ENCODE measurements around the gene PKP4.

PKP4 gene

DNA sequence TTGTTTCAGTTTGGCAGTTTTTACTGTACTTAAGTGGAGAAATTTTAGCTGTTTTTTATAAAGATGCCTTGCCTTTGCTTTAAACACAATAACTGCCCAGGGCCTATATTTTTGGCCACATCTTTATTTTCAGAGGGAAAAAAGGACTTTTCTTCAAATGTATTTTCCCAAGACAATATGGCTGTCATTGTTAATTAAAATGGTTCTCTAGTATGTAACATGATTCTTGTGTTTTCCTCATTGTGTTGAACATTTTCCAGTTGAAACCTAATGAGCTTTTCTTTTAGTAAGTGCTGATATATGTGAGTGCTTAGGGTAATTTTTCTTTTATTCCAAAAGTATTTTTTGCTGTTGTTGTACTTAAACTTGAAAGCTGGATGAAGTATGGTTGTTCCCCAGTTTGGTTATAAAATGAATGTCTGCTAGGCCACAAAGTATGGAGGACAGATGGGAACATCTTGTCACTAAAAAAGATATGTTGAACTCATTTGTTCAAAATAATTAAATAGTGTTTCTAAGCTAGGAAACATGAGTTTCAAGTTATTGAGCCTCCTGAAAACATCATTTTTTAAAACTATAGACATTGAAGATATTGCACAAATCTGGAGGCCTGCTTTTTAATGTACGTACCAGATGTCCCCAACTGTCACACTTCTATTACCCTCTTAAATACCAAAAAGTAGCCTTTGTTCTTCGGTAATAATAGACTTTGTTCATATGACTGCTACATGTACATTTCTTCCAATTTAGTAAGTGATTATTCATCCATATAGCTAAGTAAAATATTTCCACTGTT, 190.9 kb downstream of the PKP4 start:
- TF ChIP-seq REST (IDR thresholded peaks at IDR 0.05; ENCODE audit: insufficient read depth in 1 of 2, low read depth in 2 of 2, low read length in 2 of 2), result no peak
- no peak for TF ChIP-seq FOXP2 (optimal IDR thresholded peaks at IDR 0.05; ENCODE audit: borderline replicate concordance, extremely low read depth, extremely low read length, insufficient read depth)
- TF ChIP-seq TAF1 (IDR thresholded peaks at IDR 0.05; ENCODE audit: borderline replicate concordance, insufficient read depth, low read length), result no peak
- no peak for TF ChIP-seq SIN3A (IDR thresholded peaks at IDR 0.05; ENCODE audit: borderline replicate concordance, insufficient read depth, low read length)
- no peak for TF ChIP-seq POLR2AphosphoS5 (IDR thresholded peaks at IDR 0.05; ENCODE audit: low read depth, low read length)

GRCh38 chr2:158649846-158650245, 193.1 kb downstream of the PKP4 start:
- no peak for TF ChIP-seq POLR2AphosphoS5 (IDR thresholded peaks at IDR 0.05; ENCODE audit: low read depth, low read length)
- TF ChIP-seq TAF1 (IDR thresholded peaks at IDR 0.05; ENCODE audit: borderline replicate concordance, insufficient read depth, low read length), result no peak
- no peak for TF ChIP-seq REST (IDR thresholded peaks at IDR 0.05; ENCODE audit: insufficient read depth in 1 of 2, low read depth in 2 of 2, low read length in 2 of 2)
- TF ChIP-seq FOXP2 (optimal IDR thresholded peaks at IDR 0.05; ENCODE audit: borderline replicate concordance, extremely low read depth, extremely low read length, insufficient read depth), result no peak
- no peak for TF ChIP-seq SIN3A (IDR thresholded peaks at IDR 0.05; ENCODE audit: borderline replicate concordance, insufficient read depth, low read length)

- TF ChIP-seq REST (IDR thresholded peaks at IDR 0.05; ENCODE audit: insufficient read depth in 1 of 2, low read depth in 2 of 2, low read length in 2 of 2) (no peak), SIN3A (IDR thresholded peaks at IDR 0.05; ENCODE audit: borderline replicate concordance, insufficient read depth, low read length) (no peak), TAF1 (IDR thresholded peaks at IDR 0.05; ENCODE audit: borderline replicate concordance, insufficient read depth, low read length) (no peak), FOXP2 (optimal IDR thresholded peaks at IDR 0.05; ENCODE audit: borderline replicate concordance, extremely low read depth, extremely low read length, insufficient read depth) (no peak), POLR2AphosphoS5 (IDR thresholded peaks at IDR 0.05; ENCODE audit: low read depth, low read length) (no peak)
Measured at GRCh38 chr2:158650646-158651357, 194.1 kb downstream of the PKP4 start.

DNA sequence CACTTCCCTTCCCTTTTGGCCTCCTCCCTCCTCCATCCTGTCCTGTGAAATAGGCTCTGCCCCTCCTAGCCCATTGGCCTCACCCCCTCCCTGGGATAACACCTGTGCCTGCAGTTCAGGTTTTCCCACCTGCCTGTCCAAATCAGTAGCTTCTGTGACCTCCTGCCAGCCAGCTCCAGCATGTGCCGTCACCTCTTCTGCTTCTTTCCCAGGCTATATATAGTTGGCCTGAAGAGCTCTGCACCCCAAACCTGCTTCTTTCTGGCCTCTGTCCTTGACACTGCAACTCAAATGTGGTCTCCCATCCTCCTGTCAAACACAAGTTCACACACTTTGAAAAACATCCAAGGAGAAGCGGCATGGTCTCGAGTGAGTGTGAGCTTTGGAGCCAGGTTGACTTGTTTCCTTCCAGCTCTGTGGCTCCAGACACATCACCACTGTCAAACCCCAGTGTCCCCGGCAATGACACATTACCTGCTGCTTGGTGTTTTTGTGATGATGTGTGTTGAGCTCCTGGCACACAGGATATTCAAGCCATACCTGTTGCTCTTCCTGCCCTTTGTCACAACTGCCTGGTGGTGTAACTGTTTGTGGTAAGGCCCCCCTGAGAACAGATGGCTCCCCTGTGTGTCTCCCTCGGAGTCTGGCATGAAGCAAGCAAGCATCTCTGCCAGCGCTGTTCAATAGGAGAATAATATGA, 194.8 kb downstream of the PKP4 start:
- TF ChIP-seq POLR2AphosphoS5 (IDR thresholded peaks at IDR 0.05; ENCODE audit: low read depth, low read length) (no peak), REST (IDR thresholded peaks at IDR 0.05; ENCODE audit: insufficient read depth in 1 of 2, low read depth in 2 of 2, low read length in 2 of 2) (no peak), FOXP2 (optimal IDR thresholded peaks at IDR 0.05; ENCODE audit: borderline replicate concordance, extremely low read depth, extremely low read length, insufficient read depth) (no peak), SIN3A (IDR thresholded peaks at IDR 0.05; ENCODE audit: borderline replicate concordance, insufficient read depth, low read length) (no peak), TAF1 (IDR thresholded peaks at IDR 0.05; ENCODE audit: borderline replicate concordance, insufficient read depth, low read length) (no peak)
